ENCODE data around the gene CCDC179. TPM values are rescaled to one million over a fixed set of nuclear protein-coding genes. Genes with fewer than 3 reads are reported as not detected.

The CCDC179 gene
- total and polyA plus RNA-seq, 10 of the 15 experiments (the other 5 are each of a cell fraction or from before 2014, with no cell fraction given), result 0.16 TPM; not detected in 9

- no peak for TF ChIP-seq YY1 (IDR thresholded peaks at IDR 0.05; ENCODE audit: low read depth, low read length)
- no peak for TF ChIP-seq ZSCAN29 (IDR thresholded peaks at IDR 0.05)
- no peak for TF ChIP-seq IRF3 (IDR thresholded peaks at IDR 0.05)
- TF ChIP-seq MYC (IDR thresholded peaks at IDR 0.05; ENCODE audit: insufficient read depth, insufficient read length, insufficient replicate concordance, low read length, severe bottlenecking), result no peak
- TF ChIP-seq MTA2 (IDR thresholded peaks at IDR 0.05; ENCODE audit: low read depth), result no peak
- TF ChIP-seq EP300 (IDR thresholded peaks at IDR 0.05; ENCODE audit: borderline replicate concordance in 1 of 2, control insufficient read depth in 1 of 2, low read depth in 2 of 2, low read length in 2 of 2), result no peak
- in situ Hi-C loops (cut with MboI), result no loop called here
- no peak for ATAC-seq
- ChIA-PET POLR2A (interaction anchor here (0.6 to 2.5 kb wide), 11 partner anchors 14 to 342 kb away, joined by 3 to 10 read pairs (median 5); partner anchors contain the start of gene FANCF), SMC1A (ENCODE audit: uncharacterized antibody, unreplicated experiment) (interaction anchor here (0.8 to 3.1 kb wide), 23 partner anchors 8 to 507 kb away, joined by 3 to 30 read pairs (median 5); no protein-coding TSS in a partner anchor), RAD21 (ENCODE audit: unreplicated experiment) (interaction anchor here (0.8 to 2.4 kb wide), 18 partner anchors 36 to 463 kb away, joined by 3 to 39 read pairs (median 5); partner anchors contain the start of gene GAS2), CTCF (interaction anchor here (0.9 to 5.0 kb wide), 26 partner anchors 10 to 597 kb away, joined by 3 to 42 read pairs (median 6); partner anchors contain the start of gene GAS2)
- peak overlapping the region; percentile 57 for H3K4me2 ChIP-seq (ENCODE audit: control insufficient read depth, insufficient read depth)
- no peaks in the 10 kb centered on the region for H3K27me3 ChIP-seq (replicated peaks in 1 of 2; ENCODE audit: control insufficient read depth in 2 of 2, insufficient read depth in 2 of 2, low read length in 1 of 2)
- H3K4me1 ChIP-seq (ENCODE audit: control insufficient read depth, insufficient read depth, low read length), result no peaks in the 10 kb centered on the region
- peak; percentile 65 for FAIRE-seq
- peak overlapping the region; percentile 68 for H3K9ac ChIP-seq (ENCODE audit: control insufficient read depth, insufficient read depth, low read length)
- TSS peak; percentile 55 for BruUV-seq (replicated peaks)
- no peak overlapping the region for H3K27ac ChIP-seq (ENCODE audit: control insufficient read depth, insufficient read depth)
- no peak for DNase-seq (ENCODE audit: low read depth, low spot score)
- H3K9me3 ChIP-seq (replicated peaks; ENCODE audit: control insufficient read depth, insufficient read depth, low read length), result no peaks in the 10 kb centered on the region
- H3K79me2 ChIP-seq (ENCODE audit: control insufficient read depth, insufficient read depth, low read length), result peaks cover 13% of the 10 kb centered on the region
- peaks cover 2% of the 10 kb centered on the region in 2 experiments; a peak in 2 of 4 replicates for H3K36me3 ChIP-seq (ENCODE audit: control insufficient read depth in 2 of 2, insufficient read depth in 2 of 2, low read length in 1 of 2)
- WGBS (ENCODE audit: insufficient coverage, insufficient replicate concordance, low lambda C conversion rate, missing lambda C conversion rate), result 52% methylated on average over 6 of the region's 6 CpGs
- H3K4me3 ChIP-seq, result peak overlapping the region; percentile 87
- no peak overlapping the region for H2AFZ ChIP-seq (ENCODE audit: control insufficient read depth, low read depth, low read length)
- intact Hi-C loops (cut with micrococcal nuclease; ENCODE audit: unreplicated experiment), result loop anchor here (2.0 kb wide), 3 partner anchors 154 to 494 kb away; no protein-coding TSS in a partner anchor
- no peaks in the 10 kb centered on the region for H4K20me1 ChIP-seq (ENCODE audit: control insufficient read depth, insufficient read depth)
Observed at GRCh38 chr11:22828373-22828772, 31.9 kb downstream of the CCDC179 start.
